Transverse colon (tissue), 4 donors: ENCODE measurements around the gene PRRG2. TPM values are rescaled to one million over a fixed set of nuclear protein-coding genes. Genes with fewer than 3 reads are reported as not detected.
"Not testable (repeated sequence)": the region's sequence is repeated elsewhere in the genome, so short reads cannot be mapped to it uniquely, and the experiment has no call there.

ENCODE experiments used
- DNase-seq: peaks from one replicate; pipeline ENCODE4 v3.0.0-alpha.2; 2019
- H3K27ac ChIP-seq, 4 donors: fragments of 200-600 bp; sonication (generic); 2 replicates each; pipeline ENCODE4 v1.5.1; 2016 to 2018; ENCODE audit warnings: inconsistent platforms in 4 of 4
- H3K27me3 ChIP-seq: fragments of 200-600 bp; sonication (generic); 2 replicates; pipeline ENCODE4 v1.5.1; 2017; ENCODE audit warnings: inconsistent platforms
- H3K36me3 ChIP-seq, 4 donors: fragments of 200-600 bp; sonication (generic); 2 replicates each; pipeline ENCODE4 v1.5.1; 2017 to 2019; ENCODE audit warnings: inconsistent platforms in 4 of 4
- H3K4me1 ChIP-seq, 4 donors: fragments of 200-600 bp; sonication (generic); 2 replicates each; pipeline ENCODE4 v1.5.1; 2017 to 2020; ENCODE audit warnings: inconsistent platforms in 4 of 4
- H3K4me3 ChIP-seq, 4 donors: fragments of 200-600 bp; sonication (generic); 1 replicate in 1 of 4; 2 replicates in 3 of 4; pipeline versions ENCODE4 v1.5.1 to v1.6.1; 2017 to 2019; ENCODE audit warnings: inconsistent platforms in 4 of 4
- H3K9me3 ChIP-seq, 2 donors: fragments of 200-600 bp; sonication (generic); 2 replicates each; pipeline ENCODE4 v1.5.1; 2017 to 2019; ENCODE audit warnings: inconsistent platforms in 2 of 2
- EP300 ChIP-seq: sonication (generic); formaldehyde crosslinking; IDR thresholded peaks from one replicate; pipeline ENCODE4 v1.6.1; 2017; ENCODE audit warnings: antibody characterized with exemption, low read depth
- POLR2A ChIP-seq: fragments of 450-650 bp; IDR thresholded peaks from one replicate; pipeline ENCODE4 v1.6.1; 2016; ENCODE audit warnings: antibody characterized with exemption, mild to moderate bottlenecking, moderate library complexity
- POLR2AphosphoS5 ChIP-seq, 3 donors: sonication (generic); formaldehyde crosslinking; IDR thresholded peaks; one replicate each; pipeline ENCODE4 v1.6.1; 2016; ENCODE audit warnings: antibody characterized with exemption in 3 of 3
- WGBS, 2 donors: methylation state at CpG; one replicate each; pipeline ENCODE4 v1.1.5; 2018; ENCODE audit warnings: low coverage in 1 of 2; 5-methylcytosine and 5-hydroxymethylcytosine counted together
- in situ Hi-C, 4 donors: fragments of 200-750 bp; cut with MboI; loops; one replicate each; pipeline versions ENCODE4 v1.15.0 to v1.15.1; 2017; ENCODE audit warnings: low sequenced_read_pairs in 3 of 4, low pct_ligation_motif_present in 1 of 4, low pct_unique_long_range_greater_than_20kb in 1 of 4
- intact Hi-C: fragments of 100-400 bp; cut with DNase I; formaldehyde crosslinking; loops from one replicate; pipeline ENCODE4 v1.15.1; 2023; ENCODE audit warnings: low total_unique reads
- total RNA-seq, 4 donors: library from RNA; depleted of rRNA; stranded (reverse); fragments of >200 nt; gene quantifications; one replicate each; pipeline ENCODE4 v1.1.0, GENCODE V29; 2016
- TF ChIP-seq, protein P1 (sequence below), 5 experiments: fragments of 200-600 bp in 3 of 5; fragments of 450-650 bp in 2 of 5; sonication (generic) in 3 of 5; IDR thresholded peaks; 1 replicate in 2 of 5; 2 replicates in 3 of 5; pipeline ENCODE4 v1.5.1; 2016 to 2017; ENCODE audit warnings: antibody characterized with exemption in 5 of 5, inconsistent platforms in 3 of 5, mild to moderate bottlenecking in 2 of 5, moderate library complexity in 1 of 5

Gene PRRG2
- total RNA-seq, 4 donors from 2014 or later: 0.40 to 22.7 (median 12.2) TPM

- intact Hi-C loops (no loop called here), in situ Hi-C loops (no loop called here)
- no peak for DNase-seq
- no peaks in the 10 kb centered on the region for H3K27me3 ChIP-seq
- no peaks in the 10 kb centered on the region for H3K9me3 ChIP-seq
- H3K27ac ChIP-seq: no peak overlapping the region
- no peak overlapping the region for H3K4me3 ChIP-seq
- no peaks in the 10 kb centered on the region for H3K4me1 ChIP-seq
- WGBS, 2 donors: 95 to 100% methylated on average over 3 to 23 of the region's 23 CpGs
- H3K36me3 ChIP-seq: peaks cover 0 to 35% (median 16%) of the 10 kb centered on the region in 4 donors
- TF ChIP-seq EP300 (no peak), POLR2AphosphoS5 (IDR thresholded peaks at IDR 0.05) (no peak), POLR2A (no peak)
- TF ChIP-seq, protein P1, sequence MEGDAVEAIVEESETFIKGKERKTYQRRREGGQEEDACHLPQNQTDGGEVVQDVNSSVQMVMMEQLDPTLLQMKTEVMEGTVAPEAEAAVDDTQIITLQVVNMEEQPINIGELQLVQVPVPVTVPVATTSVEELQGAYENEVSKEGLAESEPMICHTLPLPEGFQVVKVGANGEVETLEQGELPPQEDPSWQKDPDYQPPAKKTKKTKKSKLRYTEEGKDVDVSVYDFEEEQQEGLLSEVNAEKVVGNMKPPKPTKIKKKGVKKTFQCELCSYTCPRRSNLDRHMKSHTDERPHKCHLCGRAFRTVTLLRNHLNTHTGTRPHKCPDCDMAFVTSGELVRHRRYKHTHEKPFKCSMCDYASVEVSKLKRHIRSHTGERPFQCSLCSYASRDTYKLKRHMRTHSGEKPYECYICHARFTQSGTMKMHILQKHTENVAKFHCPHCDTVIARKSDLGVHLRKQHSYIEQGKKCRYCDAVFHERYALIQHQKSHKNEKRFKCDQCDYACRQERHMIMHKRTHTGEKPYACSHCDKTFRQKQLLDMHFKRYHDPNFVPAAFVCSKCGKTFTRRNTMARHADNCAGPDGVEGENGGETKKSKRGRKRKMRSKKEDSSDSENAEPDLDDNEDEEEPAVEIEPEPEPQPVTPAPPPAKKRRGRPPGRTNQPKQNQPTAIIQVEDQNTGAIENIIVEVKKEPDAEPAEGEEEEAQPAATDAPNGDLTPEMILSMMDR (IDR thresholded peaks at IDR 0.05): no peak
These were observed 34.7 kb downstream of the PRRG2 start for GRCh38 chr19:49615861-49616260.

DNA sequence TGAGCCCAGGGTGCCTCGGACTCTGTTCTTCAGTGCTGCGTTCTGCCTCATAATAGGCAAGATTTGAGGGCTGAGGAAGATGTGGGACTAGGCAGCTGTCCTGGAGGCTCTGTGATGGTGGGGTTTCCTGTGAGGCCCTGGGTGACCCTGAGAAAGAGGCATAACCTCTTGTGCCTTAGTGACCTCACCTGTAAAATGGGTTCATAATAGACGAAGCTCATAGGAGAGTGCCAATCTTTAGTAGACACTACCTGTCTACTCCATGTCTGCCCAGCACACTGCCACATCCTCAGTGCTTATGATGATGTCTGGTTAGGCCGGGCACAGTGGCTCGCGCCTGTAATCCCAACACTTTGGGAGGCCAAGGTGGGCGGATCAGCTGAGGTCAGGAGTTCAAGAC is 35.4 kb downstream of the PRRG2 start:
- H3K27me3 ChIP-seq: no peaks in the 10 kb centered on the region
- H3K4me3 ChIP-seq: no peak overlapping the region
- H3K27ac ChIP-seq: no peak overlapping the region
- in situ Hi-C loops: no loop called here
- H3K4me1 ChIP-seq: no peaks in the 10 kb centered on the region
- no peaks in the 10 kb centered on the region for H3K9me3 ChIP-seq
- TF ChIP-seq, protein P1 (IDR thresholded peaks at IDR 0.05): no peak
- TF ChIP-seq POLR2A (no peak), EP300 (no peak), POLR2AphosphoS5 (IDR thresholded peaks at IDR 0.05) (no peak)
- intact Hi-C loops: no loop called here
- WGBS, 2 donors: 97% methylated on average over 7 of the region's 7 CpGs; no CpG with 5 or more reads in 1 of the 2 donors
- H3K36me3 ChIP-seq: peaks cover 0 to 35% (median 16%) of the 10 kb centered on the region in 4 donors
- DNase-seq: no peak

GRCh38 chr19:49616945-49617344 is 35.8 kb downstream of the PRRG2 start:
- no peaks in the 10 kb centered on the region for H3K9me3 ChIP-seq
- no peak overlapping the region for H3K27ac ChIP-seq
- DNase-seq: no peak
- H3K27me3 ChIP-seq: no peaks in the 10 kb centered on the region
- TF ChIP-seq POLR2AphosphoS5 (IDR thresholded peaks at IDR 0.05): no peak
- TF ChIP-seq, protein P1 (IDR thresholded peaks at IDR 0.05): no peak
- TF ChIP-seq EP300: no peak
- TF ChIP-seq POLR2A: no peak
- intact Hi-C loops: no loop called here
- 87 to 93% methylated on average over 4 to 7 of the region's 7 CpGs for WGBS, 2 donors
- H3K4me1 ChIP-seq: no peaks in the 10 kb centered on the region
- in situ Hi-C loops: no loop called here
- H3K4me3 ChIP-seq: no peak overlapping the region
- H3K36me3 ChIP-seq: peaks cover 0 to 35% (median 16%) of the 10 kb centered on the region in 4 donors

DNA sequence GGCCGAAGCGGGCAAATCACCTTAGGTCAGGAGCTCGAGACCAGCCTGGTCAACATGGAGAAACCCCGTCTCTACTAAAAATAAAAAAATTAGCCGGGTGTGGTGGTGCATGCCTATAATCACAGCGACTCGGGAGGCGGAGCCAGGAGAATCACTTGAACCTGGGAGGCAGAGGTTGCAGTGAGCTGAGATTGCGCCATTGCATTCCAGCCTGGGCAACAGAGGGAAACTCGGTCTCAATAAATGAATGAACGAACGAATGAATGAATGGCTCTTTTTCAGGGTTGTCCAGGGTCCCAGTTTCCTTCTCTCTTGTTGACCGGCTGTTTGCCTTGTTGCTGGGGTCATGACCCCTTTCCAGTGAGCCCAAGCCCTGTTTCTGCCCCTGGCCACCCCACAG is 36.7 kb downstream of the PRRG2 start:
- H3K9me3 ChIP-seq, DNase-seq, H3K27me3 ChIP-seq, in situ Hi-C loops, H3K27ac ChIP-seq, intact Hi-C loops, H3K4me1 ChIP-seq, H3K4me3 ChIP-seq: not testable (repeated sequence)
- 92 to 93% methylated on average over 12 to 13 of the region's 13 CpGs for WGBS, 2 donors
- peaks cover 0 to 35% (median 16%) of the 10 kb centered on the region in 4 donors for H3K36me3 ChIP-seq
